Gastrocnemius medialis (tissue), 4 donors: Measurements from ENCODE around the gene COL2A1. TPM values are rescaled to one million over a fixed set of nuclear protein-coding genes. Genes with fewer than 3 reads are reported as not detected.

Source experiments
- ATAC-seq, 2 donors: fragments of 150-250 bp; one replicate each; pipeline ENCODE4 v1.9.1; 2016
- DNase-seq, 2 donors: peaks; one replicate each; pipeline ENCODE4 v3.0.0-alpha.2; 2019
- H3K27ac ChIP-seq, 4 donors: fragments of 200-600 bp; sonication (generic); 1 replicate in 1 of 4; 2 replicates in 3 of 4; pipeline ENCODE4 v1.5.1; 2016 to 2018; ENCODE audit warnings: mild to moderate bottlenecking in 2 of 4, moderate library complexity in 1 of 4
- H3K27me3 ChIP-seq, 3 donors: fragments of 200-600 bp; sonication (generic) in 2 of 3; 1 replicate in 1 of 3; 2 replicates in 2 of 3; pipeline versions ENCODE4 v1.5.1 to v1.6.0; 2016 to 2019; ENCODE audit warnings: mild to moderate bottlenecking in 1 of 3, moderate library complexity in 1 of 3
- H3K36me3 ChIP-seq, 2 donors: fragments of 200-600 bp; sonication (generic) in 1 of 2; one replicate each; pipeline ENCODE4 v1.5.1; 2017 to 2018
- H3K4me1 ChIP-seq, 2 donors: fragments of 200-600 bp; sonication (generic) in 1 of 2; one replicate each; pipeline ENCODE4 v1.5.1; 2016 to 2017; ENCODE audit warnings: mild to moderate bottlenecking in 2 of 2
- H3K4me3 ChIP-seq, 4 donors: fragments of 200-600 bp; sonication (generic) in 3 of 4; 1 replicate in 1 of 4; 2 replicates in 3 of 4; pipeline ENCODE4 v1.5.1; 2016 to 2019; ENCODE audit warnings: mild to moderate bottlenecking in 2 of 4
- H3K9me3 ChIP-seq, 3 donors: fragments of 200-600 bp; sonication (generic) in 2 of 3; 1 replicate in 1 of 3; 2 replicates in 2 of 3; pipeline ENCODE4 v1.5.1; 2016 to 2019
- POLR2A ChIP-seq, 2 donors: fragments of 450-650 bp; IDR thresholded peaks; one replicate each; pipeline ENCODE4 v1.6.1; 2017; ENCODE audit warnings: antibody characterized with exemption in 2 of 2, mild to moderate bottlenecking in 2 of 2, moderate library complexity in 2 of 2
- in situ Hi-C, 4 donors: fragments of 200-750 bp; cut with MboI; loops; one replicate each; pipeline versions ENCODE4 v1.15.0 to v1.8.0; 2017; ENCODE audit warnings: low sequenced_read_pairs in 4 of 4
- intact Hi-C: fragments of 100-400 bp; cut with DNase I; formaldehyde crosslinking; loops from one replicate; pipeline ENCODE4 v1.15.1; 2023; ENCODE audit warnings: low total_unique reads
- total RNA-seq, 4 donors: library from RNA; depleted of rRNA; stranded (reverse); fragments of >200 nt; gene quantifications; one replicate each; pipeline versions ENCODE4 v1.1.0 to v1.2.3, GENCODE V29; 2016
- TF ChIP-seq, protein P1 (sequence below), 5 experiments: fragments of 450-650 bp in 3 of 5; fragments of 200-600 bp in 2 of 5; sonication (generic) in 2 of 5; IDR thresholded peaks in 4 of 5; conservative IDR thresholded peaks in 1 of 5; 1 replicate in 4 of 5; 2 replicates in 1 of 5; pipeline ENCODE4 v1.5.1; 2016 to 2019; ENCODE audit warnings: antibody characterized with exemption in 5 of 5, mild to moderate bottlenecking in 3 of 5, moderate library complexity in 3 of 5

COL2A1 gene
- total RNA-seq, 4 donors from 2014 or later = not detected

- Histone ChIP-seq H3K4me3 (no peak overlapping the region), H3K27me3 (no peaks in the 10 kb centered on the region), H3K36me3 (no peaks in the 10 kb centered on the region), H3K27ac (no peak overlapping the region), H3K9me3 (no peaks in the 10 kb centered on the region), H3K4me1 (peaks cover 12 to 17% of the 10 kb centered on the region in 2 donors)
- ATAC-seq (no peak), DNase-seq (no peak)
- in situ Hi-C loops = no loop called here
- intact Hi-C loops = no loop called here
- TF ChIP-seq, protein P1, sequence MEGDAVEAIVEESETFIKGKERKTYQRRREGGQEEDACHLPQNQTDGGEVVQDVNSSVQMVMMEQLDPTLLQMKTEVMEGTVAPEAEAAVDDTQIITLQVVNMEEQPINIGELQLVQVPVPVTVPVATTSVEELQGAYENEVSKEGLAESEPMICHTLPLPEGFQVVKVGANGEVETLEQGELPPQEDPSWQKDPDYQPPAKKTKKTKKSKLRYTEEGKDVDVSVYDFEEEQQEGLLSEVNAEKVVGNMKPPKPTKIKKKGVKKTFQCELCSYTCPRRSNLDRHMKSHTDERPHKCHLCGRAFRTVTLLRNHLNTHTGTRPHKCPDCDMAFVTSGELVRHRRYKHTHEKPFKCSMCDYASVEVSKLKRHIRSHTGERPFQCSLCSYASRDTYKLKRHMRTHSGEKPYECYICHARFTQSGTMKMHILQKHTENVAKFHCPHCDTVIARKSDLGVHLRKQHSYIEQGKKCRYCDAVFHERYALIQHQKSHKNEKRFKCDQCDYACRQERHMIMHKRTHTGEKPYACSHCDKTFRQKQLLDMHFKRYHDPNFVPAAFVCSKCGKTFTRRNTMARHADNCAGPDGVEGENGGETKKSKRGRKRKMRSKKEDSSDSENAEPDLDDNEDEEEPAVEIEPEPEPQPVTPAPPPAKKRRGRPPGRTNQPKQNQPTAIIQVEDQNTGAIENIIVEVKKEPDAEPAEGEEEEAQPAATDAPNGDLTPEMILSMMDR (IDR thresholded peaks at IDR 0.05 in 4 of 5, conservative IDR thresholded peaks at IDR 0.05 in 1 of 5) = no peak
- TF ChIP-seq POLR2A (IDR thresholded peaks at IDR 0.05) = no peak
These were observed 14.6 kb downstream of the COL2A1 start for GRCh38 chr12:47989666-47990065.

GRCh38 chr12:47989023-47989417 is 15.3 kb downstream of the COL2A1 start:
- DNase-seq (no peak), ATAC-seq (no peak)
- H3K36me3 ChIP-seq = no peaks in the 10 kb centered on the region
- H3K27ac ChIP-seq = no peak overlapping the region
- no peak for TF ChIP-seq POLR2A (IDR thresholded peaks at IDR 0.05)
- TF ChIP-seq, protein P1 (IDR thresholded peaks at IDR 0.05 in 4 of 5, conservative IDR thresholded peaks at IDR 0.05 in 1 of 5) = no peak
- H3K4me3 ChIP-seq = no peak overlapping the region
- in situ Hi-C loops = no loop called here
- no peaks in the 10 kb centered on the region for H3K9me3 ChIP-seq
- H3K4me1 ChIP-seq = peaks cover 12 to 17% of the 10 kb centered on the region in 2 donors
- intact Hi-C loops = no loop called here
- no peaks in the 10 kb centered on the region for H3K27me3 ChIP-seq

DNA sequence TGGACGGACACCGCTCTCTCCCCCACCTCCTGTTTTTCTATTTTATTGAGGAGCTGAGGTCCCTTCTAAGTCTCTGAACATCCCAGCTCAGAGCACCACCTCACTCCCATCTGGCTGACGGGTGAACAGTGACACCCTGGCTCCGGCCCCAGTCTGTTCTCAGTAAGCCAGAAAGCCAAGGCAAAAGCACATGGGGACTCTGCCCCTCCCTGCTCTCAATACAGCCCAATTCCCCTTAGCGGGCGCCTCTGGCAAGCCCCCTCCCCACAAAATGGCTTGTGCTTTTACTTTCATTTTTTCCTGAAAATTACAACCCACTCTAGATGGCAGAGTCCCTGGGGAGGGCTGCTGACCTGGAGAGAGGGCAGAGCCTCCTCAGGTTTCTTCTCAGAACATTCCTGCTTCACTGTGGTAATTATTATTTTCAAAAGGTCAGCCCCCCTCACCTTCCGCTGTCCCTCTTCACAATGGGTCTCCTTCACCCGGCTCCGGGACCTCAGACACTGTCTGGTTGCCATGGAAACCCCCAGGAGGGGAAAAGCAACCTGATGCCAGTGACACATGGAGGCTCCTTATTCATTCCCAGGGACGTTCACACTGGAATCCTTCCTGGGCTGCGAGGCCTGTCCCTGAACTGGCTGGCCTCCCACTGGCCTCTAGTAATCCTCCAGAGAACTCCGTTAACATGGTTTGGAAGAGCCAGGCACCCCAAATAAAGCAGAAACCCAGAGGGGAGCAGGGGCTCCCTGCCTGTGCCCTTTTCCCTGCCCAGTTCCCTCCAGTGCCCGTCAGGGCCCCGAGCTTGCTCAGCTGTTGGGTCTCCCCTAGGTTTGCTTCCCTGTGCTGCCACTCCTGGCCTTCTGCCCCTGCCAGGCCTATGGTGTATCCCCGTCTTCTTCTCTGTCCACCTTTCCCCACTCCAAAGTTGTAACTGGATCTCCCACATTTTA is 15.9 kb downstream of the COL2A1 start:
- TF ChIP-seq, protein P1 (IDR thresholded peaks at IDR 0.05 in 4 of 5, conservative IDR thresholded peaks at IDR 0.05 in 1 of 5) = no peak
- TF ChIP-seq POLR2A (IDR thresholded peaks at IDR 0.05) = no peak
- Histone ChIP-seq H3K27ac (peak overlapping the region in 1 of 4 donors; percentile 13), H3K4me3 (peak overlapping the region in 3 of 4 donors; percentile 3 to 36 (median 19)), H3K9me3 (no peaks in the 10 kb centered on the region), H3K27me3 (no peaks in the 10 kb centered on the region), H3K4me1 (peaks cover 12 to 17% of the 10 kb centered on the region in 2 donors), H3K36me3 (no peaks in the 10 kb centered on the region)
- in situ Hi-C loops (no loop called here), intact Hi-C loops (no loop called here)
- no peak for DNase-seq
- ATAC-seq = peak; percentile 53 to 66

- Histone ChIP-seq H3K27ac (no peak overlapping the region), H3K4me1 (peaks cover 12 to 17% of the 10 kb centered on the region in 2 donors), H3K27me3 (no peaks in the 10 kb centered on the region), H3K36me3 (no peaks in the 10 kb centered on the region), H3K4me3 (no peak overlapping the region), H3K9me3 (no peaks in the 10 kb centered on the region)
- intact Hi-C loops (no loop called here), in situ Hi-C loops (no loop called here)
- TF ChIP-seq, protein P1 (IDR thresholded peaks at IDR 0.05 in 4 of 5, conservative IDR thresholded peaks at IDR 0.05 in 1 of 5) = no peak
- TF ChIP-seq POLR2A (IDR thresholded peaks at IDR 0.05) = no peak
- ATAC-seq = no peak
- no peak for DNase-seq
These were observed 16.7 kb downstream of the COL2A1 start for GRCh38 chr12:47987411-47988072.
